Fibroblast of upper back skin (primary cell): ENCODE measurements around the gene VILL.
A peak's percentile ranks its signal among the peaks of the same experiment; 100 is the strongest.
"Not testable (repeated sequence)": the region's sequence is repeated elsewhere in the genome, so short reads cannot be mapped to it uniquely, and the experiment has no call there.

Source experiments
- DNase-seq: peaks from one replicate; pipeline ENCODE4 v3.0.0-alpha.2; 2013

The VILL gene

DNA sequence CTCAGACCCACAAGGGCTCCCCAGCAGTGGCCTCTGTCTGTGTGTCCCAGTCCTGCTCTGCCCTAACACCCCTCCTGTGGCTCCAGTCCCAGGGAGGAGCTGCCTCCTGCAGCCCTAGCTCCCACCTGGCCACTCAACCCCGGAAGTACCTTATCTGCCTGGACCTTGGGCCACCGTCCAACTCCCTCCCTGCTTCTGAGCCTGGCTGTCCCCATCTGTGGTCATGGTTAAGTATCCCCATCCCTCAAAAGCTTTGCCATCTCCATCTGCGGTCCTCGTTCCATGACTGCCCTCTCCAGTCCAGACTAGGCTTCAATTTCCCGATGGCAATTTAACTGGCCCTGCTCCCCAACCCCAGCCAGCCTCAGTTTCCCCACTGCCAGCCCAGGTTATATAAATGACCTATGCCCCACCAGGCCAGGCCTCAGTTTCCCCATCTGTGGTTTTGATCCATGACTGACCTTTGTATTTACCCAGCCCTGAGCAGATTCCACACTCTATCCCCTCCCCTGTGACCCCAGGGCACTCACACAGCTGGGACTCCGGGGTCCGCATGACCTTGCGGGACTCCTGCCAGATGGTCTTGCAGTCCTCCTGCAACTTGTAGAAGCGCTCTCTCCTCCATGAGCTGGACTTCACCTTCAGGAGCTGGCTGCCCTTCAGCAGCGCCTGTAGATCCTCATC lies 29.2 kb downstream of the VILL start:
- no peak for DNase-seq

DNA sequence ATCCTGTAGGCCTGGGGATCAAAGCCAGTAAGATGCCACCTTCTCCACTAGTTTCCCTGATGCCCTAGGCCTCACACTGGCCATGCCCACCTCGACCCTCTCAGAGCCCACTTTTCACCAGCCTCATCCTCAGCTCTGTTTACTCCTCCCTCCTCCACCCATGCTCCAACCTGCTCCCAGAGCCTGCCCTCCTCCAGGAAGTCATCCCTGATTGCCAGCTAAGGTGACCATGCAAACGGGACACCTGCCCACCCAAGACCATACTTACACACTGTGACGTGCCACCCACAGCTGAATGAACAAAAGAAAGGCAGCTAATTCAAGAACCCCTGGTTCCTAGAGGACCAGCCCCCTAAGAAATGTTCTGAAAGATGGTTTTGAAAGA lies 29.7 kb downstream of the VILL start:
- DNase-seq = no peak

DNA sequence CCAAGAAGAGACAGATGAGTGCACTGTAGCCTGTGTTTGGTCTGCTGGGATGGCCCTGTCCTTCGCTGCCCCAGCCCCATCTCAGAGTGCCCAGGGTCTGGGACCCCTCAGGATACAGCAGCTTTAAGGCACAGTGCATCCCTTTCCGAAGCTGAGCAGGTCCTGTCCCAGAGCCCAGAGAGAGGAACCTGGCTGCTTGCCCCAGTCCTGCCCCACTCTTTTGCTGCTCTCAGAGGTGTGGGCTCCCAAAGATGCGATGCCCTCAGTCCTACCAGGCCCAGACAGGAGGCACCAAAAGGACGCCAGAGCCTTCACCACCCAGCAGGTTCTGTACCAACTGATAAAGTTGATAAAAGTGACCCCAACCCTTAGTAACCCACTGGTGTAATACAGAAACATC lies 30.6 kb downstream of the VILL start:
- DNase-seq = no peak

DNA sequence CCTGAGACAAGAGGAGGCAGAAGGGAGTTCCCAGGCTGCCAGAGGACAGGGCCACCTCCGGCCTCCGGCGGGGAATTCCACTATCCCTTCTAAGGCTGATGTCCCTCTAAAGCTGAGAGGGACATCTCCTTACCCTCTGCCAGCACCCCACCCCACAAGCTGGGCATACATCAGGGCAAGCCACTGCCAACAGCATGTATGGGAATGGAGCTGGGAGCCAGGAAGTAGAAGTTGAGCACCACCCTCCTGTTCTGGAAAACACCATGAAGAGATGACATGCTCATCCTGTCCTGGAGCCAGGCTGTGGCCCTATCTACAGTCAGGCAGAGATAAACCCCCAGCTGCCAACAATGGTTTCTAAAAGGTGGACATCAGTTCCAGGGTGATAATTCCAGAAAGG lies 31.7 kb downstream of the VILL start:
- DNase-seq = no peak

DNA sequence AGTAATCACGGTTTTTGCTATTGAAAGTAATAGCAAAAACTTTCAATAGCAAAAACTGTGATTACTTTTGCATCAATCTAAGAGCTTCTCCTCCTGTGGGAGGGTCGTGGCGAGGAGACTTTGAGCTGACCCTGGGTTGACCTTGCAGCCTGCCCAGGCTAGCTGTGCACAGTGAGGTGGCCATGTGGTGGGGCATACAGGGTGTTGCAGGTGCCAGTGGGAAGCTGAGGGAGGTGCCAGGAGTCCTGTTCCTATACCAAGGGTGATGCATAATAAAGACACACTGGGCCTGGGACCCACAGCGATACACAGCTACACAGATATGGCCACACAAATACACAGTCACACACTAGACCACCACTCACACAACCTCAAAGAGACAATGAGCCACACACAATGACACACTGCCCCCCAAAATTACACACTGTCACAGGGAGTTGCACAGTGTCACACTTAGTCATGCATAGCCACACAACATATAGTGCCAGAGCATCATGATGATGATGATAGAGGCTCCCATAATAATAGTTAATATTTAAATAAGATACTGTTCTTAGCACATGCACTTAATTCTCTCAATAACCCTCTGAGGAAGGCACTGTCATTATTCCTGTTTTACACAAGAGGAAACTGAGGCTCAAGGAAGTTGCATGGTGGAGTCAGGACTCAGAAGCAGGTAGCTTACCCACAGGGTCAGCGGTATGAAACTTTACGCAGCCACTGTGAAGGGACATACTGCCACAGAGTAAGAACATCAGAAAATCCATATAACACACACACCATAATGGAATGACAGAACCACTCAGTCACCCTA lies 32.5 kb downstream of the VILL start:
- DNase-seq = no peak

DNA sequence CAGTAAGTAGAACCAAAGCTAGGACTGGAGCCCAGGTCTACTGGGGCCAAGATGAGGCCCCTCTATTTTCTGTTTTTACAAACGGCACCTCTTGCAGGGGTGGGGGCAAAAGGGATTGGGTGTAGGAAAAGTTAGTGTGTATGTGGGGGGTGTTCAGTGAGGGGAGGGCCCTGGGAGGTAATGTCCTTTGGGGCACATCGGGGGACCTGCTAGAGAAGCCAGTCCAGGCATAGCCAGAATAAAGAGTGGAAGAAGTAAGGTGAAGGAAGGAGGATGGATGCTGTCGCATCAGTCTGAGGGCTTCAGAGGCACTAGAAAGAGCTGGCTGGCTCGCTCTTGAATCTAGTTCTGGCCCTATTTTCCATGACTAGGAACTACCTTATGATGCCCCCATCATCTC lies 36.3 kb downstream of the VILL start:
- DNase-seq = no peak

DNA sequence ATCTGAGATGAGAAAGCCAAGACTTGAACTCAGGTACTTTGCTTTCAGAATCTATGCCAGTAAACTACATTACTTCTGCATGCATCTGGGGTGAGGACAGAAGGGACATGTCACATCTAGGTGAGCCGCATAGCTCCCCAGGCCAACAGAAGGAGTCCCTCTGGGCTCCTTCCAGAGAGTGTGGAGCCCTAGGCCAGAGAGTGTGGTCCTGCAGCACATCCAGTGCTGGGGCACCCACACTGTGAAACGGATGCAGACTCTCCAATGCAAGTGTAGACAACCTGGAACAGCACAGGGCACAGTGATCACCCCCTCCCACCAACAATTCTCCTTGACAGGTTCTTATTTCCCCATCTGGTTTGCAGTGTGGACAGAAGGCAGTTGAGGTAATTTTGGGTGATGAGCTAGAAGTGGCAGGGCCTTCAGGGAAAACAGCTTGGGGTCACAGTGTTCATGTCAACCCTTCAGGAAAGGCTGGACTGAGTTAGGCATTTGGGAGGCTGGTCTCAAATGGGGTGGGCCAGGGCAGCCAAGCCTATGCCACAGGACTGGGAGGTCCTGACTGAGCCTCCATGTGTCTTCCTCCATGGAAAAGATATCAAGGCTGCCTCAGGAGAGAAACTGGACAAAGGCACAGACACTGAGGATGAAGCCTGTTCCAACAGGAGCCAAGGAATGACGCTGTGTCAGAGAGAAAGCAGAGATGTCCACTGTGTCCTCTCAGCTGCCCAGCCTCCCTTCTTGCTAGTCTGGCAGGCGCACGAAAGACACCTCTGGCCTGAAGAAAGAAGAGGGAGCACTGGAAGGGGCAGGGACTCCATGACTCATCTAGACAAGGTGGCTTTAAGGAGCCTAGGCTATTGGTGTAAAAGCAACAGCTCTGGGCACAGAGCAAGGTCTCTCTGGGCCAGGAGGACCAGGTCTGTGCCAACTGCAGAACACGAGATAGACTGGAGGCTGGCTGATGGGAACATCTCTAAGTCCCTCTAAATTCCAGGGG lies 37.2 kb downstream of the VILL start:
- DNase-seq = no peak

DNA sequence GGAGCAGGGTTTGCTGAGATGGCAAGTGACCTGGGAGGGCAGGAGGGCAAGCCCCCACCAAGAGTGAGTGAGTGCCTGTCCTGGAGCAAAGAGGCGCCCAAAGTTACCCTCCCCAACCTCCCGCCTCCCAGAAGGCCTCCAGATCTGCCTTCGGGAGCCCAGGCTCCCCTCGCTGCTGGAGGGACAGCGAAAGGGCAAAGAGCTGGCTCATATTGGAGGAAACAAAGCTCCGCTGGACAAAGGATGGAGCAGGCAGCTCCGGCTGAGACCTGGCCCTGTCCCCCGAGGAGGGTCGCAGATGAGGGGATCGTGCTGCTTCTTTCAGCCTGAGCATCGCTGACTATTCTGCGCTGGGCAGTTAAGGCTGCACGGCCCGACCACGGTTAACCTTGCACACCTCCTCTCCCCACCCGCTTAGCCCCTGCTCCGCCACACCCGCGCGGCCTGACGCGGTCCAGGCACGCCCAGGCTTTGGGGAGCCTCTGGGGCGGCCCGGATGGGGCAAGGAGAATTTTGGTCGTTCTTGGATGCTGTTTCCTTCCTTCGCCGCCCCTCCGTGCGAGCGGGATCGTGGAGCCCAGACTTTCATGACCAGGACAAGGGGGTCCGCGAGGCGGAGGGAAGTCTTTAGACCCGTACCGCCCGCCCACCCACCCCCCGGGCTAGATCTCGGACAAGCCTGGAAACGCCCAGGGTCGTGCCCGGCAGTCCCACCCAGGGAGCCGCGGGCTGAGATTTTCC lies 38.2 kb downstream of the VILL start:
- DNase-seq = no peak

DNA sequence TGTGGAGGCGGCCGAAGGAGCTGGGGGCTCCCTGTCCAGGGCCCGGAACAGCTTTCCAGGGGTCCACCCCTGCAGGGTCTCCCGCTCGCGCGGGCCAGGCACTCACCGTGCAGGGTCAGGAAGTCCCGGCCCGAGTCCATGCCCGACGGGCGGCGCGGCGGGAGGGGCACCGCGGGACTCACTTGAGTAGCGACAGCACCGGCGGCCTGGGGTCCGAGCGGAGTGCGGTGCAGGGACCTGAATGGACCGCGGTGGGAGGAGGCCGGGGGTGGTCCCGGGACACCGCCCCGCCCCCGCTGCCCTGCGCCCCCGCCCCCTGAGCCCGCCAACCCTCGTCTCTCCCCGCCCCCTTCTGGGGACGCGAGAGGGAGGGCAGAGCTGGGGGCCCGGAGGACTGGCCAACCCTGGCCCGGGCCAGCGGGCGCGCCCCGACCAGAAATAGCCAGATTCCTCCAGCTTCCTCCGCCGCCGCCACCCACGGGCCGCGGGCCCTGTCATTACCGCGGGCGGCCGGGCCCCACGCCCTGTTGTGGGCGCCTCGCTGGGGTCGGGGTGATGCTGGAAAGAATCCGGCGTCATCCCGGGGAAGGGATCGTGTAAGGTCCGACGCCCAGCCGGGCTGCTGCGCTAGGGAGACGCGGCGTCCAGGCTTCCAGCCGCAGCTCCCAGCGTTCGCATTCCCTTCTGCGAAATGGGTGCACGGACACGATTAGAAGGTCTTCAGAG lies 39.0 kb downstream of the VILL start, which contains the start of gene PLCD1:
PLCD1 (minus strand) TSS at position 243 of the 726 bp plus-strand sequence; CDS start at position 140, 103 bp downstream.
- peak; percentile 57 for DNase-seq

DNA sequence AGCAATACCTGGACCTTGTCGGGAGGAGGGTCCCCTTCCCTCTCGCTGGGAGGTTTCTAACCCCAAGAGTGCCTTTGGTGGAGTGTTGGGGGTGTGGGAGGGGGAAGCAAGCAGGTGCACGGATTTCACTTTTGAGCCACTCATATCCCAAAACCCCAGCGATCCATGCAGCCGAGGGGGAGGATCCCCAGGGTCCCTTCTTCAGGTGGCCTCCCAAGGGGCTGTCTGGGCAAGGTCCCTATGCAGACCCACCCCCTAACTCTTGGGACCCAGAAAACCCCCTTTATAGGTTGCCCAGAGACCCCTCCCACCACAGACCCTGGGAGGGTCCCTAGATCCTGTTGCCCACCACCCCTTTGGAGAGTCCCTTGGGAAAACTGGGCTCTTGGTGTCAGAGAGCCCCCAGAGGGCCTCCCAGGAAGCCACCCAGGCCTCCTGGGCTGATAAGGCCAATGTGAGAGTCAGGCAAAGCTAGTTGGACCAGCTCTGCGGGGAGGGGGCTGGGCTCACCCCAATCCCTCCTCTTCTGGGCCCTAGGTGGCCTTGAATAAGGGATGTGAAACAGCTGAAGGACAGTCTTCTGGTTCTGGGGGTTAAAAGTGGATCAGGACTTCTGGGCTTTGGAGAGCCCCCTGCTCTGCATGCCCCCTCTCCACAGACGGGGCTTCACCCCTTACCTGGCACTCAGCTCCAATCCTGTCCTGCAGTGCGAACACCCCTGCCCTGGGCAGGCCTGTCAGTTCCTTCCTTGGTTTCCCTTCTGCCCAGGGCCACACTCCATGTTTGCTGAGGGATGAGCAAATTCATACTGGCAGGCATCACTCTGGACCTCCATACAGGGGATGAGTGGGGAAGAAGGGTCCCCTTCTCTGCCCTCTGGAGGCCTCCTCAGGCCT lies 39.8 kb downstream of the VILL start:
- DNase-seq = no peak

DNA sequence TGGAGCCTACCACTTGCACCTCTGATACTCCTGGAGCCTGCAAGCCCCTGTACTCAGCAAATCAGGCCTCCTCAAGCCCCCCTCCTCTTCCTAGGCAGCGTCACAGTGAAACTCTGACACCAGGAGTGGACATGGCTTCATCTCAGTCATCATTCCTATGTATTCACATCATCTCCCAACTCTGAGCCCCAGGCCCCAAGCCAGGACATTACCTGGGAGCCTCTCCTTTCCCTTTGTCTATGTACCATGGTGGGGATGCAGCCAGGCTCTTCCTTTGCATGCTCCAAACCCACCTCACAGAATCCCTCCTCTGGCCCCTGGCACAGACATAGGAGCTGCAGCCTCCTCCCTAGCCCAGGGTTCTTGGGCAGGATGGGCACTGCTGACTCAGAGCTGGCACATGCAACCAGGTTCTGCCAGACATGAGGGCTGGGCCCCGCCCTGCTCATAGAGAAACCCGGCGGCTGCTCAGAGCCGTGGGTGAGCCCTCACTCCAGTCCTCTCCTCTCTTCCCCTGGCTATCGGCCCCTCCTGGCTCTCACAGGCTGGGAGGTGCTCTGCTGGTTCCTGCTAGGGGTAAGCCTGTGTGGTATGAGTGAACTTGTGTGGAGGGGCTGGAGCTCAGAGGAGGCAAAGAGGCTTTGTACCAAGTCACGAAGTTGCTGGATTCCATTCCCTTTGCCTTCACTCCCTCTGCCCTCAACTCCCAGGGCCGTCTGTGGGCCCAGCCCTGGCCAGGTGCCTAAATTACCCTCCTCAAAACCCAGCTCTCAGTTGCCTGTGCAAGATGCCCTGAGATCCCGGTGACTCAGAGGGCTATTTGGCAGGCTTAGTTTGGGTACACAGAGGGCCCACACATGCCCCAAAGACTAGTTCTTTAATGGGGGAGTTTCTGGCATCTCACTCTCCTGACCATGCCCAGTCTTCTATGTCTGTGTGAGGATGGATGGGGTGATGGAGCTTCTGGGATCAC lies 40.7 kb downstream of the VILL start:
- DNase-seq = no peak

DNA sequence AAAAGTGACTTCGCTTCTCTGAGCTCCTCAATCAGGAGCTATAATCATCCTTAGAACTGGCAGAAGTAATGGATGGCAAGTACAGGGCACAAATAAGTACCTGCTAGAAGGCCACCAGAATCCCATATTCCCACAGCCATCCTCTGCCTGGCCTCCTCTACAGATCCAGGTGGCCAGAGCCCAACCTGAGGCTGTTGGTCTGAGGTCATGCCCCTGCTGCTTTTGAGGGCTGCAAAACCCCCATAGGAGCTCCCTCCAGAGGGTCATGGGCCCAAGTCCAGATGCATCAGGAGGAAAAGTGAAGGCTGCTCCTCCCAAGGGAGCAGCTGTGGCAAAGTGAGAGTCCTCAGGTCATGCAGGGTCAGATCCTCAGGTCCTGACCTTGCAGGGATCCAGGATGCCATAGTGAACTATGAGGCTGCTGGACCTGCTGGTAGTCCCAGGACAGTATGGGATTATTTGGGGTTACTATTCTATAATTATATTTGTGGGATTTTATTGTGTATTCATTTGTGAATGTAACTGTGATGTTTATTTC lies 41.8 kb downstream of the VILL start:
- DNase-seq = no peak

DNA sequence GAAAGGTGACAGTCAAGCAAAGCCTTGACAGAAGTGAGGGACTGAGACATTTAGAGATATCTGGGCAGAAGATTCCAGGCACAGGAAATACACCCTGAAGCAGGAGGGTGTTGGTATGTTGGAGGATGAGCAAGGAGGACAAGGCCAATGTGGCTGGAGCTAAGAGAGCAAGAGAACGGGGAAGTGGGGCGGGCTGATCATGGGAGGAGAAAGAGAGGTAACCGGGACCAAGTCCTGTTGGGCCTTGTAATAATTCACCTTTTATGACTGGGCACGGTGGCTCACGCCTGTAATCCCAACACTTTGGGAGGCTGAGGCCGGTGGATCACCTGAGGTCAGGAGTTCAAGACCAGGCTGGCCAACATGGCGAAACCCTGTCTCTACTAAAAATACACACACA lies 43.0 kb downstream of the VILL start:
- DNase-seq = not testable (repeated sequence)

DNA sequence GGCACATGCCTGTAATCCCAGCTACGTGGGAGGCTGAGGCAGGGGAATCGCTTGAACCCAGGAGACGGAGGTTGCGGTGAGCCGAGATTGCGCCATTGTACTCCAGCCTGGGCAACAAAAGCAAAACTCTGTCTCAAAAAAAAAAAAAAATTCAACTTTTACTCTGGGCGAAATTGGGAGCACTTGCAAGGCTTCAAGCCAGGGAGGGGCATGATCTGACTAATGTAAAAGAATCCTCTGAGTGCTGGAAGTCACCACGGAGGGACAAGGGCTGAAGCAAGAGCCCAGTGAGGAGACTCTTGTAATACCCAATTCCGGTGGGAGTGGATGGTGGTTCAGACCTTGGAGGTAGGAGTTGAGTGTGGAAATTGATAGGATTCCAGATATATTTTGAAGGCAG lies 43.7 kb downstream of the VILL start:
- DNase-seq = not testable (repeated sequence)

DNA sequence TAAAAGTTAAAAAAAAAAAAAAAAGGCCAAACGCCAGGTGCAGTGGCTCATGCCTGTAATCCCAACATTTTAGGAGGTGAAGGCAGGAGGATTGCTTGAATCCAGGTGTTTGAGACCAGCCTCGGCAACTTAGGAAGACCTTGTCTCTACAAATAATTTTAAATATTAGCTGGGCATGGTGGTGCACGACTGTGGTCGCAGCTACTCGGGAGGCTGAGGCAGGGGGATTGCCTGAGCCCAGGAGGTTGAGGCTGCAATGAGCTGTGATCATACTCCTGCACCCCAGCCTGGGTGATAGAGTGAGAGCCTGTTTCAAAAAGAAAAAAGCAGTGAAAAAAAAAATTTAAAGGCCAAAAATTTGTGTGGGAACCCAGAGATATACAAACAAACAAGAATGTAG lies 45.7 kb downstream of the VILL start:
- no peak for DNase-seq

DNA sequence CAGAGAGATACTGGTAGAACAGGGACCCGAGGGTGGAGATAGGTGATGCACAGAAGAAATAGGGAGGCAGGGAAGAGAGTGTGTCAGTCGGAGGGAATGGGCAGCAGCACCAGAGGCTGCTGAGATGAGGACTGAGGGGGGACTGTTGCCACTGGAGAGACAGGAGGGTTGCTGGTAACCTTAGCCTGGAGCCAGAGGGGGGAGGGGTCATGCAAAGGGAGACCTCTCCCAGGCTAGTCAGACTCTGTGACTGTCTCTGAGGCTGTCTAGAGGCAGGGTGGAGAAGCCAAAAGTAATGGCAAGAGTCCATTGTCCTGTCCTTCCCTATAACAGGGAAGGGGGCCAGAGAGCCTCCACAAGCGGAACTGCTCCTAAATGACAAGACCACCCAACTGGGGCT lies 46.3 kb downstream of the VILL start:
- no peak for DNase-seq

DNA sequence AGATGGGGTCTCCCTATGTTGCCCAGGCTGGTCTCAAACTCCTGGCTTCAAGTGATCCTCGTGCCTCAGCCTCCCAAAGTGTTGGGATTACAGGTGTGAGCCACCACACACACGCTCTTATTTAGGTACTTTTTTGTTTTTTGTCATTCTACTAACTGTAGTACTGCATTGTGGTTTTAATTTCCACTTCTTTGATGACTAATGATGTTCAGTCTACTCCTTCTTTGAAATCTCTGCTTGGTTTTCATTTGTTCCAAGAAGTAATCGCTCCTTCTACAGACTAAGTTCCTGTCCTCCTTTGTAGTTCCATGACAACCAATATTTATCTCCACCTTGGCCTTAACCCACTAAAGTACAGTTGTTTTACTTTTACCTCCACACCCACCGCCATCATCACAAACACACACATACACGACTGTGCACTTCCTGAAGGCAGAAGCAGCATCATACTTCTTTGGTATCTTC lies 47.9 kb downstream of the VILL start:
- DNase-seq = no peak

DNA sequence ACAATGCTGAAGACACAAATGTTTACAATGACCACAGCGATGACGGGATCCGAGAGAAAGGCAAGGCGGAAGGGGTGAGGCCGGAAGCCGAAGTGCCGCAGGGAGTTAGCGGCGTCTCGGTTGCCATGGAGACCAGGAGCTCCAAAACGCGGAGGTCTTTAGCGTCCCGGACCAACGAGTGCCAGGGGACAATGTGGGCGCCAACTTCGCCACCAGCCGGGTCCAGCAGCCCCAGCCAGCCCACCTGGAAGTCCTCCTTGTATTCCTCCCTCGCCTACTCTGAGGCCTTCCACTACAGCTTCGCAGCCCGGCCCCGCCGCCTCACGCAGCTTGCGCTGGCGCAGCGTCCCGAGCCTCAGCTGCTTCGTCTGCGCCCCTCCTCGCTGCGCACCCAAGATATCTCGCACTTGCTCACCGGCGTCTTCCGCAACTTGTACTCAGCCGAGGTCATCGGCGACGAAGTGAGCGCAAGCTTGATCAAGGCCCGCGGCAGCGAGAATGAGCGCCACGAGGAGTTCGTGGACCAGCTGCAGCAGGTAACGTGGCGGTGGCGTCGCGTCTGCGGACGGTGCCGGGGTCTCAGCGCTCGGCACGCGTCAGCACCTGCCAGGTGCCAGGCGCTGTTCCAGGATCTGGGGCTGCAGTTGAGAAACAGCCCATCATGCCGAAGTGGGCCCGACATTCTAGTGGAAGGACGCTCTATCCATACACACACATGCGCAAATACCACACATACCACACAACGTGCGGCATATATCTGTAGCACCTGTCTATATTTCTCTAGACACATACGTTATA lies 48.7 kb downstream of the VILL start, which contains the start of gene DLEC1:
DLEC1 (plus strand) TSS at position 108 of the 798 bp plus-strand sequence; CDS start at position 126, 18 bp downstream.
- peak; percentile 48 for DNase-seq
